Breast epithelium (tissue), 4 donors: ENCODE measurements around the gene ALKBH5. TPM values are rescaled to one million over a fixed set of nuclear protein-coding genes. Genes with fewer than 3 reads are reported as not detected.
A peak's percentile ranks its signal among the peaks of the same experiment; 100 is the strongest.

Experiments
- DNase-seq, 2 donors: peaks; one replicate each; pipeline ENCODE4 v3.0.0-alpha.2; 2019; ENCODE audit warnings: low spot score in 2 of 2
- H3K27ac ChIP-seq, 2 donors: fragments of 200-600 bp; sonication (generic) in 1 of 2; one replicate each; pipeline ENCODE4 v1.5.1; 2016 to 2019; ENCODE audit warnings: mild to moderate bottlenecking in 1 of 2
- H3K27me3 ChIP-seq, 2 donors: fragments of 200-600 bp; sonication (generic) in 1 of 2; one replicate each; pipeline versions ENCODE4 v1.5.1 to v1.6.0; 2017 to 2019; ENCODE audit warnings: control low read depth in 1 of 2, mild to moderate bottlenecking in 1 of 2
- H3K36me3 ChIP-seq: fragments of 200-600 bp; one replicate; pipeline ENCODE4 v1.5.1; 2019
- H3K4me1 ChIP-seq, 2 donors: fragments of 200-600 bp; sonication (generic); one replicate each; pipeline ENCODE4 v1.5.1; 2016 to 2019; ENCODE audit warnings: control low read depth in 1 of 2
- H3K4me3 ChIP-seq, 3 donors: fragments of 200-600 bp; sonication (generic); 1 replicate in 2 of 3; 2 replicates in 1 of 3; pipeline ENCODE4 v1.5.1; 2016 to 2019; ENCODE audit warnings: mild to moderate bottlenecking in 3 of 3, moderate library complexity in 2 of 3
- H3K9me3 ChIP-seq, 2 donors: fragments of 200-600 bp; sonication (generic) in 1 of 2; one replicate each; pipeline ENCODE4 v1.5.1; 2016 to 2019; ENCODE audit warnings: control low read depth in 1 of 2
- POLR2A ChIP-seq: fragments of 450-650 bp; IDR thresholded peaks from one replicate; pipeline ENCODE4 v1.6.1; 2016; ENCODE audit warnings: antibody characterized with exemption, mild to moderate bottlenecking, moderate library complexity
- POLR2AphosphoS5 ChIP-seq, 3 donors: sonication (generic); formaldehyde crosslinking; IDR thresholded peaks; one replicate each; pipeline ENCODE4 v1.6.1; 2017; ENCODE audit warnings: antibody characterized with exemption in 3 of 3
- intact Hi-C: fragments of 100-400 bp; cut with DNase I; formaldehyde crosslinking; loops from one replicate; pipeline ENCODE4 v1.15.1; 2023; ENCODE audit warnings: low total_unique reads
- total RNA-seq, 3 donors: library from RNA; depleted of rRNA; stranded (reverse); fragments of >200 nt; gene quantifications; one replicate each; pipeline ENCODE4 v1.1.0, GENCODE V29; 2016
- TF ChIP-seq, protein P1 (sequence below), 3 donors: fragments of 450-650 bp; IDR thresholded peaks; one replicate each; pipeline ENCODE4 v1.5.1; 2016 to 2017; ENCODE audit warnings: antibody characterized with exemption in 3 of 3, mild to moderate bottlenecking in 3 of 3, moderate library complexity in 3 of 3

The ALKBH5 gene
- total RNA-seq, result 10 to 100 TPM; 80.0 to 90.0 (median 82.3) TPM

GRCh38 chr17:18183334-18184142, at the start of gene ALKBH5:
ALKBH5 (plus strand) TSS chr17:18183828; CDS start chr17:18184244, 416 bp downstream.
- Histone ChIP-seq H3K4me1 (peaks cover 4 to 22% of the 10 kb centered on the region in 2 donors), H3K9me3 (no peaks in the 10 kb centered on the region), H3K36me3 (no peaks in the 10 kb centered on the region), H3K4me3 (peak within 1 kb of the TSS; percentile 77 to 99 (median 95)), H3K27ac (peak within 1 kb of the TSS; percentile 96 to 97), H3K27me3 (no peaks in the 10 kb centered on the region)
- peak; percentile 97 to 99 for DNase-seq
- TF ChIP-seq POLR2AphosphoS5 (IDR thresholded peaks at IDR 0.05) (peak; percentile 73 to 87 (median 81)), POLR2A (peak; percentile 50)
- TF ChIP-seq, protein P1, sequence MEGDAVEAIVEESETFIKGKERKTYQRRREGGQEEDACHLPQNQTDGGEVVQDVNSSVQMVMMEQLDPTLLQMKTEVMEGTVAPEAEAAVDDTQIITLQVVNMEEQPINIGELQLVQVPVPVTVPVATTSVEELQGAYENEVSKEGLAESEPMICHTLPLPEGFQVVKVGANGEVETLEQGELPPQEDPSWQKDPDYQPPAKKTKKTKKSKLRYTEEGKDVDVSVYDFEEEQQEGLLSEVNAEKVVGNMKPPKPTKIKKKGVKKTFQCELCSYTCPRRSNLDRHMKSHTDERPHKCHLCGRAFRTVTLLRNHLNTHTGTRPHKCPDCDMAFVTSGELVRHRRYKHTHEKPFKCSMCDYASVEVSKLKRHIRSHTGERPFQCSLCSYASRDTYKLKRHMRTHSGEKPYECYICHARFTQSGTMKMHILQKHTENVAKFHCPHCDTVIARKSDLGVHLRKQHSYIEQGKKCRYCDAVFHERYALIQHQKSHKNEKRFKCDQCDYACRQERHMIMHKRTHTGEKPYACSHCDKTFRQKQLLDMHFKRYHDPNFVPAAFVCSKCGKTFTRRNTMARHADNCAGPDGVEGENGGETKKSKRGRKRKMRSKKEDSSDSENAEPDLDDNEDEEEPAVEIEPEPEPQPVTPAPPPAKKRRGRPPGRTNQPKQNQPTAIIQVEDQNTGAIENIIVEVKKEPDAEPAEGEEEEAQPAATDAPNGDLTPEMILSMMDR (IDR thresholded peaks at IDR 0.05), result peak in 2 of 3 donors; percentile 18 to 25
- intact Hi-C loops, result no loop called here

- Histone ChIP-seq H3K9me3 (no peaks in the 10 kb centered on the region), H3K4me3 (no peak overlapping the region), H3K36me3 (no peaks in the 10 kb centered on the region), H3K4me1 (no peaks in the 10 kb centered on the region), H3K27ac (no peak overlapping the region), H3K27me3 (no peaks in the 10 kb centered on the region)
- DNase-seq, result no peak
- TF ChIP-seq, protein P1 (IDR thresholded peaks at IDR 0.05), result no peak
- no peak for TF ChIP-seq POLR2AphosphoS5 (IDR thresholded peaks at IDR 0.05)
- no peak for TF ChIP-seq POLR2A
- intact Hi-C loops, result loop anchor here (5.0 kb wide), 1 partner anchor 1286 kb away; no protein-coding TSS in a partner anchor
Observed at GRCh38 chr17:18136357-18136756, 47.3 kb upstream of the ALKBH5 start.

DNA sequence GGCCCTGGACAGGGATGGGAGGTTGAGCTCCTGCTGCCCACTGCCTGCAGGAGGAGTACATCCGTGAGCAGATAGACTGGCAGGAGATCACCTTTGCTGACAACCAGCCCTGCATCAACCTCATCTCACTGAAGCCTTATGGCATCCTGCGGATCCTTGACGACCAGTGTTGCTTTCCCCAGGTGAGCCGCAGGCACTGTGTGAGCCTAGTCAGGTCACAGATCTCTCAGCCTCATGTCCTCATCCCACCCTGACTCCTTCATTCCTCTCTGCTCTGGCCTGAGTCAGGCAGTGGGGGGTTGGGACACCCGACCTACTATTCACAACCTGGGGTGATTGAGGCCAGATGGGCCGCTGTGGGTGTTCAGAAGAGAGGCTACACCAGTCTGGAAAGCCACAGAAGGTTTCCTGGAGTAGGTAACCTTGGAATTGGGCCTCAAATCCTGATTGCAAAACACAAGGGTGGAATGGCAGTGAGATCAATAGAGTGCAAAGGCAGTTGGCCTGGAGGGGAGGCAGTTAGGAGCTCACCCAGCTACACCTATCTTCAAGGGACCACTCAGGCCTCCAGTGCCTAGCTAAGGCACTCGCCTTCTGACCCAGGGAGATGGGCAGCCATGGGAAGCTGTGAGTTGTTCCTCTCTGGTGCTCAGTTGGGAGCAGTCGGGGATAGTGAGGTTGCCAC, 45.4 kb upstream of the ALKBH5 start:
- DNase-seq, result no peak
- Histone ChIP-seq H3K36me3 (no peaks in the 10 kb centered on the region), H3K4me3 (no peak overlapping the region), H3K27me3 (no peaks in the 10 kb centered on the region), H3K9me3 (no peaks in the 10 kb centered on the region), H3K27ac (no peak overlapping the region), H3K4me1 (no peaks in the 10 kb centered on the region)
- intact Hi-C loops, result loop anchor here (5.0 kb wide), 1 partner anchor 1284 kb away; no protein-coding TSS in a partner anchor
- TF ChIP-seq, protein P1 (IDR thresholded peaks at IDR 0.05), result no peak
- TF ChIP-seq POLR2AphosphoS5 (IDR thresholded peaks at IDR 0.05), result no peak

DNA sequence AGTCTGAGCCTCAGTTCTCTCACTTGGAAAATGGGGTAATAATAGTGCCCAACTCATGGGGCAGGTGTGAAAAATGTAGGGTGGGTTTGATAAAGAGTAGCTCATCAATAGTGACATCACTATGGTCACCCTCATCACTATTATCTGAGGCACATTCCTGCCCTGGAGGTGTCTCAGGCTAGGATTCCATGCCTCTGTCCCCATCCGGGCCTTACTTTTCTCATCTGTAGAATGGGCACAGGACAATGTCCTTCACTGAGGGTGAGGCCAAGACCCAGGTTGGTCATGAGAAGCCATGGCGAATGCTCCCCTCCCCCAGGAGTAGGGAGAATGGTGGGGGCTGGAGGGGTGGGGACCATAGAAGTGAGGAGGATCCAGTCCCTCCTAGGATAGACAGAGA, 44.5 kb upstream of the ALKBH5 start:
- intact Hi-C loops, result loop anchor here (5.0 kb wide), 1 partner anchor 1283 kb away; no protein-coding TSS in a partner anchor
- H3K36me3 ChIP-seq, result no peaks in the 10 kb centered on the region

More for the DNA sequence above, 44.5 kb upstream of the ALKBH5 start:
- Histone ChIP-seq H3K4me3 (no peak overlapping the region), H3K27ac (no peak overlapping the region), H3K27me3 (no peaks in the 10 kb centered on the region), H3K9me3 (no peaks in the 10 kb centered on the region), H3K4me1 (no peaks in the 10 kb centered on the region)
- no peak for DNase-seq
- TF ChIP-seq POLR2A (no peak), POLR2AphosphoS5 (IDR thresholded peaks at IDR 0.05) (no peak)
- TF ChIP-seq, protein P1 (IDR thresholded peaks at IDR 0.05), result no peak
